ENCODE results near the gene WDR35. TPM values are rescaled to one million over a fixed set of nuclear protein-coding genes. Genes with fewer than 3 reads are reported as not detected.
A peak's percentile ranks its signal among the peaks of the same experiment; 100 is the strongest.

The WDR35 gene
- total and polyA plus RNA-seq, 10 of the 15 experiments (the other 5 are each of a cell fraction or from before 2014, with no cell fraction given), result 3.0 to 9.3 (median 6.3) TPM

GRCh38 chr2:20016346-20016745, 26.4 kb upstream of the WDR35 start:
- Histone ChIP-seq H4K20me1 (ENCODE audit: control insufficient read depth, insufficient read depth) (no peaks in the 10 kb centered on the region), H2AFZ (ENCODE audit: control insufficient read depth, low read depth, low read length) (no peak overlapping the region), H3K4me3 (no peak overlapping the region), H3K4me1 (ENCODE audit: control insufficient read depth, insufficient read depth, low read length) (no peaks in the 10 kb centered on the region), H3K36me3 (ENCODE audit: control insufficient read depth in 2 of 2, insufficient read depth in 2 of 2, low read length in 1 of 2) (no peaks in the 10 kb centered on the region), H3K4me2 (ENCODE audit: control insufficient read depth, insufficient read depth) (no peak overlapping the region), H3K9ac (ENCODE audit: control insufficient read depth, insufficient read depth, low read length) (no peak overlapping the region), H3K27me3 (replicated peaks in 1 of 2; ENCODE audit: control insufficient read depth in 2 of 2, insufficient read depth in 2 of 2, low read length in 1 of 2) (peaks cover 5 to 16% of the 10 kb centered on the region in 2 experiments), H3K9me3 (replicated peaks; ENCODE audit: control insufficient read depth, insufficient read depth, low read length) (no peaks in the 10 kb centered on the region; the same call in 2 of the 3 replicates), H3K27ac (ENCODE audit: control insufficient read depth, insufficient read depth) (no peak overlapping the region), H3K79me2 (ENCODE audit: control insufficient read depth, insufficient read depth, low read length) (no peaks in the 10 kb centered on the region)
- no TSS peak for BruUV-seq (replicated peaks)
- no peak for TF ChIP-seq PKNOX1 (IDR thresholded peaks at IDR 0.05)
- no peak for TF ChIP-seq BMI1 (IDR thresholded peaks at IDR 0.05; ENCODE audit: borderline replicate concordance)
- no peak for TF ChIP-seq NBN (IDR thresholded peaks at IDR 0.05)
- TF ChIP-seq NR2C1 (IDR thresholded peaks at IDR 0.05), result no peak
- TF ChIP-seq CEBPZ (IDR thresholded peaks at IDR 0.05; ENCODE audit: low read depth, low read length), result no peak
- TF ChIP-seq SREBF2 (IDR thresholded peaks at IDR 0.05; ENCODE audit: low read length), result no peak
- TF ChIP-seq RUNX3 (IDR thresholded peaks at IDR 0.05; ENCODE audit: low read length), result no peak
- TF ChIP-seq, protein P1, sequence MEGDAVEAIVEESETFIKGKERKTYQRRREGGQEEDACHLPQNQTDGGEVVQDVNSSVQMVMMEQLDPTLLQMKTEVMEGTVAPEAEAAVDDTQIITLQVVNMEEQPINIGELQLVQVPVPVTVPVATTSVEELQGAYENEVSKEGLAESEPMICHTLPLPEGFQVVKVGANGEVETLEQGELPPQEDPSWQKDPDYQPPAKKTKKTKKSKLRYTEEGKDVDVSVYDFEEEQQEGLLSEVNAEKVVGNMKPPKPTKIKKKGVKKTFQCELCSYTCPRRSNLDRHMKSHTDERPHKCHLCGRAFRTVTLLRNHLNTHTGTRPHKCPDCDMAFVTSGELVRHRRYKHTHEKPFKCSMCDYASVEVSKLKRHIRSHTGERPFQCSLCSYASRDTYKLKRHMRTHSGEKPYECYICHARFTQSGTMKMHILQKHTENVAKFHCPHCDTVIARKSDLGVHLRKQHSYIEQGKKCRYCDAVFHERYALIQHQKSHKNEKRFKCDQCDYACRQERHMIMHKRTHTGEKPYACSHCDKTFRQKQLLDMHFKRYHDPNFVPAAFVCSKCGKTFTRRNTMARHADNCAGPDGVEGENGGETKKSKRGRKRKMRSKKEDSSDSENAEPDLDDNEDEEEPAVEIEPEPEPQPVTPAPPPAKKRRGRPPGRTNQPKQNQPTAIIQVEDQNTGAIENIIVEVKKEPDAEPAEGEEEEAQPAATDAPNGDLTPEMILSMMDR (IDR thresholded peaks at IDR 0.05 in 2 of 3, conservative IDR thresholded peaks at IDR 0.05 in 1 of 3; ENCODE audit: control insufficient read depth in 2 of 3, extremely low read depth in 1 of 3, insufficient read depth in 1 of 3, low read depth in 3 of 3, low read length in 3 of 3), result 0 out of 6 replicates have a peak, but pooled peaks of 1 of the 3 experiments have one; percentile 3
- POLR2A ChIA-PET, result interaction anchor here (0.6 kb wide), 1 partner anchor 81 kb away, joined by 3 read pairs; no protein-coding TSS in a partner anchor
- in situ Hi-C loops (cut with MboI), result loop anchor here (10.0 kb wide), 1 partner anchor 78 kb away; no protein-coding TSS in a partner anchor
- CTCF ChIA-PET, result interaction anchor here (0.8 to 4.6 kb wide), 30 partner anchors 11 to 327 kb away, joined by 3 to 57 read pairs (median 7); partner anchors contain the start of gene SDC1
- ATAC-seq (no peak), FAIRE-seq (no peak), DNase-seq (ENCODE audit: low read depth, low spot score) (no peak)
- SMC1A ChIA-PET (ENCODE audit: uncharacterized antibody, unreplicated experiment), result interaction anchor here (0.8 to 3.7 kb wide), 24 partner anchors 11 to 387 kb away, joined by 3 to 31 read pairs (median 6); partner anchors contain the start of genes LAPTM4A and SDC1
- RAD21 ChIA-PET (ENCODE audit: unreplicated experiment), result interaction anchor here (0.9 to 2.4 kb wide), 16 partner anchors 12 to 635 kb away, joined by 3 to 22 read pairs (median 5); partner anchors contain the start of genes LAPTM4A and SDC1
- intact Hi-C loops (cut with micrococcal nuclease; ENCODE audit: unreplicated experiment), result no loop called here

Data from GM12878 (cell line).